Measurements from ENCODE around the gene RCAN1. TPM values are rescaled to one million over a fixed set of nuclear protein-coding genes. Genes with fewer than 3 reads are reported as not detected.

Gene RCAN1
- total and polyA plus RNA-seq, 2 of the 8 experiments (the other 6 are each of a cell fraction or from before 2014, with no cell fraction given), result 1.7 to 6.4 TPM

DNA sequence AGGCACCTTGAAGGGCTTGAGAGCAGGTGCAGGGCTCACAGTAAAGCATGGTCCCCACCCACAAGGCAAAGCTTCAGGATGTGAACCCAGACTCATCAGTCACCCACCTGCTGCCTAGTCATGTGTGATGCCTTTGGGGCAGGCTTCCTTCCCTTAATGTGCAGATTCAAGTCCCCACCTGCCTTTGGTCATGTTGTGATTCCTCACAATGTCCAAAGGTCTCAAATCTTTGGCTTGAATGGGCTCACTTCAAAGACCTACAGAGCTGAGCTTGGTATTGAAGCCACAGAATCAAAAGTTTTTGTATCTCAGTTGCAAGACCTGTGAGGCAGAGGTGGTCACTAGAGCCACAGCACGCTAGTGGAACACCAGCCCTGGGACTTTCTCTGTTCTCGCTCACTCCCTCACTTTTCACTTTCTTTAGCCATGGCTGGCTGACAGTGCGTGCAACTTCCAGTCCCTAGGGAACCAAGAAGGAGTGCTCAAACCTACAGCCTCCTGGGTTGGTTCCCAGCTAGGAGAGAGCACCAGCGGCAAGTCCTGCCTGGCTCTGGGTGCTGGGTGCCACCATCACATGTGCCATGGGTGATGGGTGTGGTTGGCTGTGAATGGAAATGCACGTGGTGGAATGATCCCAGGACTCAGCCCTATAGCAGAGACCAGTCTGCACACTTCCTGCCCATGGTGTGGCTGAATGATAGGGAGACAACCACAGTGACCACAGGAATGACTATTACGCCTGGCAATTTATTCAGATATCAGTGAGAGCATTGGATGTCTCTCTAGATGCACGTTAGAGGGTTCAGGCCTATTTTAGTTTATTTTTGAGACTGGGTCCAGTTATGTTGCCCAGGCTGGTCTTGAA, 27.5 kb upstream of the RCAN1 start (continued):
- TF ChIP-seq, protein P1, sequence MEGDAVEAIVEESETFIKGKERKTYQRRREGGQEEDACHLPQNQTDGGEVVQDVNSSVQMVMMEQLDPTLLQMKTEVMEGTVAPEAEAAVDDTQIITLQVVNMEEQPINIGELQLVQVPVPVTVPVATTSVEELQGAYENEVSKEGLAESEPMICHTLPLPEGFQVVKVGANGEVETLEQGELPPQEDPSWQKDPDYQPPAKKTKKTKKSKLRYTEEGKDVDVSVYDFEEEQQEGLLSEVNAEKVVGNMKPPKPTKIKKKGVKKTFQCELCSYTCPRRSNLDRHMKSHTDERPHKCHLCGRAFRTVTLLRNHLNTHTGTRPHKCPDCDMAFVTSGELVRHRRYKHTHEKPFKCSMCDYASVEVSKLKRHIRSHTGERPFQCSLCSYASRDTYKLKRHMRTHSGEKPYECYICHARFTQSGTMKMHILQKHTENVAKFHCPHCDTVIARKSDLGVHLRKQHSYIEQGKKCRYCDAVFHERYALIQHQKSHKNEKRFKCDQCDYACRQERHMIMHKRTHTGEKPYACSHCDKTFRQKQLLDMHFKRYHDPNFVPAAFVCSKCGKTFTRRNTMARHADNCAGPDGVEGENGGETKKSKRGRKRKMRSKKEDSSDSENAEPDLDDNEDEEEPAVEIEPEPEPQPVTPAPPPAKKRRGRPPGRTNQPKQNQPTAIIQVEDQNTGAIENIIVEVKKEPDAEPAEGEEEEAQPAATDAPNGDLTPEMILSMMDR (IDR thresholded peaks at IDR 0.05; ENCODE audit: control extremely low read depth in 1 of 3, insufficient read depth in 1 of 3, low read depth in 1 of 3, low read length in 3 of 3), result no peak
- TF ChIP-seq CREB1 (IDR thresholded peaks at IDR 0.05), result no peak
- TF ChIP-seq SAP30 (IDR thresholded peaks at IDR 0.05; ENCODE audit: insufficient read depth, insufficient replicate concordance, low read length), result no peak
- no peak for TF ChIP-seq SUZ12 (IDR thresholded peaks at IDR 0.05; ENCODE audit: low read length)
- TF ChIP-seq RNF2 (IDR thresholded peaks at IDR 0.05; ENCODE audit: borderline replicate concordance, low read depth, low read length, missing control alignments, poor library complexity, severe bottlenecking), result no peak
